MCF 10A (cell line): ENCODE measurements around the gene TK1. TPM values are rescaled to one million over a fixed set of nuclear protein-coding genes. Genes with fewer than 3 reads are reported as not detected.
A peak's percentile ranks its signal among the peaks of the same experiment; 100 is the strongest.

Source experiments
- BruUV-seq: library from RNA; stranded (reverse); fragments of 400-500 nt; replicated peaks from 2 replicates; lab custom pipeline; 2021; lab: Mats Ljungman, UMichigan
- CTCF ChIA-PET: fragments of 300-600 bp; sonication (Branson Sonifier 250); formaldehyde crosslinking; extraction: SDS; loops from one replicate; lab custom pipeline; 2021; ENCODE audit warnings: antibody characterized with exemption, inconsistent platforms; lab: Yijun Ruan, JAX
- POLR2A ChIA-PET: fragments of 300-600, 350-650 bp; sonication (Branson Sonifier 250); formaldehyde crosslinking; extraction: SDS; loops from one replicate; lab custom pipeline; 2020; ENCODE audit warnings: antibody characterized with exemption, inconsistent platforms; lab: Yijun Ruan, JAX
- DNase-seq: peaks from one replicate; pipeline ENCODE4 v3.0.0-alpha.2; 2018; ENCODE audit not compliant: unreplicated experiment
- H3K27ac Mint-ChIP-seq: one replicate; pipeline ENCODE4 v1.8.0; 2022; ENCODE audit warnings: mild to moderate bottlenecking, low read depth, mixed read lengths; ENCODE audit not compliant: unreplicated experiment
- H3K27me3 Mint-ChIP-seq: one replicate; pipeline ENCODE4 v1.8.0; 2022; ENCODE audit warnings: mixed read lengths; ENCODE audit not compliant: insufficient read depth, unreplicated experiment
- H3K36me3 Mint-ChIP-seq: one replicate; pipeline ENCODE4 v1.8.0; 2022; ENCODE audit warnings: mild to moderate bottlenecking, moderate library complexity, mixed read lengths; ENCODE audit not compliant: insufficient read depth, unreplicated experiment
- H3K4me1 Mint-ChIP-seq: one replicate; pipeline ENCODE4 v1.8.0; 2022; ENCODE audit warnings: mixed read lengths; ENCODE audit not compliant: insufficient read depth, unreplicated experiment
- H3K4me3 Mint-ChIP-seq: one replicate; pipeline ENCODE4 v1.8.0; 2022; ENCODE audit warnings: mild to moderate bottlenecking, moderate library complexity, mixed read lengths; ENCODE audit not compliant: unreplicated experiment
- H3K9me3 Mint-ChIP-seq: one replicate; pipeline ENCODE4 v1.8.0; 2022; ENCODE audit warnings: mixed read lengths; ENCODE audit not compliant: unreplicated experiment
- CTCF ChIP-seq: fragments of 200-600 bp; IDR thresholded peaks from one replicate; pipeline ENCODE4 v1.8.0; 2022; ENCODE audit warnings: antibody characterized with exemption, mild to moderate bottlenecking; ENCODE audit not compliant: unreplicated experiment
- intact Hi-C: fragments of 100-400 bp; cut with micrococcal nuclease; formaldehyde crosslinking; loops from 2 replicates; pipeline ENCODE4 v1.14.1; 2022
- total RNA-seq: library from RNA; stranded (reverse); gene quantifications from 2 replicates; pipeline ENCODE4 v1.2.3, GENCODE V29; 2022

Gene TK1
- total RNA-seq, 1 experiment from 2014 or later = 21.4 TPM

- peaks cover 13% of the 10 kb centered on the region for H3K27me3 Mint-ChIP-seq
- no TSS peak for BruUV-seq
- no peak overlapping the region for H3K4me3 Mint-ChIP-seq
- POLR2A ChIA-PET = no interaction called here
- H3K9me3 Mint-ChIP-seq = no peaks in the 10 kb centered on the region
- intact Hi-C loops = no loop called here
- no peaks in the 10 kb centered on the region for H3K36me3 Mint-ChIP-seq
- H3K4me1 Mint-ChIP-seq = no peaks in the 10 kb centered on the region
- H3K27ac Mint-ChIP-seq = no peak overlapping the region
- peak; percentile 71 for DNase-seq
- TF ChIP-seq CTCF = peak; percentile 29
- CTCF ChIA-PET = interaction anchor here (0.7 kb wide), 1 partner anchor 115 kb away, joined by 3 read pairs; no protein-coding TSS in a partner anchor
Measured at GRCh38 chr17:78133971-78134898, 52.6 kb downstream of the TK1 start.

- CTCF ChIA-PET = no interaction called here
- H3K27ac Mint-ChIP-seq = no peak overlapping the region
Measured at GRCh38 chr17:78133179-78133951, 53.5 kb downstream of the TK1 start.

GRCh38 chr17:78132767-78133178, 54.1 kb downstream of the TK1 start:
- TF ChIP-seq CTCF = no peak
- BruUV-seq = no TSS peak
- intact Hi-C loops = no loop called here
- no peak for DNase-seq
- H3K27ac Mint-ChIP-seq = no peak overlapping the region
- H3K4me3 Mint-ChIP-seq = no peak overlapping the region
- POLR2A ChIA-PET = no interaction called here
- no peaks in the 10 kb centered on the region for H3K9me3 Mint-ChIP-seq
- no peaks in the 10 kb centered on the region for H3K36me3 Mint-ChIP-seq
- H3K4me1 Mint-ChIP-seq = no peaks in the 10 kb centered on the region
- H3K27me3 Mint-ChIP-seq = peaks cover 13% of the 10 kb centered on the region
- CTCF ChIA-PET = no interaction called here

More at GRCh38 chr17:78133179-78133951, 53.5 kb downstream of the TK1 start:
- Mint-ChIP-seq H3K4me3 (no peak overlapping the region), H3K4me1 (no peaks in the 10 kb centered on the region), H3K27me3 (peaks cover 13% of the 10 kb centered on the region), H3K9me3 (no peaks in the 10 kb centered on the region), H3K36me3 (no peaks in the 10 kb centered on the region)
- DNase-seq = no peak
- POLR2A ChIA-PET = no interaction called here
- intact Hi-C loops = no loop called here
- TF ChIP-seq CTCF = no peak
- BruUV-seq = no TSS peak

GRCh38 chr17:78132084-78132676, 54.7 kb downstream of the TK1 start:
- no peaks in the 10 kb centered on the region for H3K4me1 Mint-ChIP-seq
- intact Hi-C loops = no loop called here
- CTCF ChIA-PET = no interaction called here
- peaks cover 4% of the 10 kb centered on the region for H3K36me3 Mint-ChIP-seq
- BruUV-seq = no TSS peak
- peak overlapping the region; percentile 23 for H3K4me3 Mint-ChIP-seq
- H3K9me3 Mint-ChIP-seq = no peaks in the 10 kb centered on the region
- peaks cover 13% of the 10 kb centered on the region for H3K27me3 Mint-ChIP-seq
- no peak for DNase-seq
- POLR2A ChIA-PET = no interaction called here
- TF ChIP-seq CTCF = no peak
- H3K27ac Mint-ChIP-seq = no peak overlapping the region
